Thyroid gland (tissue), 4 donors: ENCODE results near the gene KMT2E. TPM values are rescaled to one million over a fixed set of nuclear protein-coding genes. Genes with fewer than 3 reads are reported as not detected.

Experiments
- DNase-seq, 2 donors: peaks; one replicate each; pipeline ENCODE4 v3.0.0-alpha.2; 2019
- H3K27ac ChIP-seq, 3 donors: fragments of 200-600 bp; sonication (generic); 1 replicate in 2 of 3; 2 replicates in 1 of 3; pipeline ENCODE4 v1.5.1; 2016 to 2019; ENCODE audit warnings: mild to moderate bottlenecking in 1 of 3, moderate library complexity in 1 of 3
- H3K27me3 ChIP-seq: fragments of 200-600 bp; sonication (generic); one replicate; pipeline ENCODE4 v1.5.1; 2019
- H3K36me3 ChIP-seq, 2 donors: fragments of 200-600 bp; sonication (generic); one replicate each; pipeline ENCODE4 v1.5.1; 2016 to 2019
- H3K4me1 ChIP-seq, 2 donors: fragments of 200-600 bp; sonication (generic); one replicate each; pipeline ENCODE4 v1.5.1; 2017 to 2019
- H3K4me3 ChIP-seq, 3 donors: fragments of 200-600 bp; sonication (generic); replicated peaks in 1 of 3; 1 replicate in 2 of 3; 2 replicates in 1 of 3; pipeline ENCODE4 v1.5.1; 2016; ENCODE audit warnings: mild to moderate bottlenecking in 1 of 3
- H3K9me3 ChIP-seq: fragments of 200-600 bp; sonication (generic); one replicate; pipeline ENCODE4 v1.5.1; 2017
- POLR2A ChIP-seq, 2 donors: fragments of 450-650 bp; IDR thresholded peaks; one replicate each; pipeline ENCODE4 v1.6.1; 2017; ENCODE audit warnings: antibody characterized with exemption in 2 of 2, mild to moderate bottlenecking in 2 of 2, moderate library complexity in 1 of 2
- WGBS, 2 donors: methylation state at CpG; one replicate each; pipeline ENCODE4 v1.1.5; 2017; 5-methylcytosine and 5-hydroxymethylcytosine counted together
- intact Hi-C: fragments of 100-400 bp; cut with DNase I; formaldehyde crosslinking; loops from one replicate; pipeline ENCODE4 v1.15.1; 2023
- total RNA-seq, 4 donors: library from RNA; depleted of rRNA; stranded (reverse); fragments of >200 nt; gene quantifications; one replicate each; pipeline ENCODE4 v1.2.3, GENCODE V29; 2016
- TF ChIP-seq, protein P1 (sequence below), 6 experiments: fragments of 200-600 bp in 3 of 6; fragments of 450-650 bp in 3 of 6; sonication (generic) in 3 of 6; IDR thresholded peaks; one replicate each; pipeline ENCODE4 v1.5.1; 2016 to 2019; ENCODE audit warnings: antibody characterized with exemption in 6 of 6, mild to moderate bottlenecking in 2 of 6, inconsistent platforms in 1 of 6, moderate library complexity in 1 of 6

Gene KMT2E
- total RNA-seq, 4 donors from 2014 or later: 111 to 181 (median 160) TPM

DNA sequence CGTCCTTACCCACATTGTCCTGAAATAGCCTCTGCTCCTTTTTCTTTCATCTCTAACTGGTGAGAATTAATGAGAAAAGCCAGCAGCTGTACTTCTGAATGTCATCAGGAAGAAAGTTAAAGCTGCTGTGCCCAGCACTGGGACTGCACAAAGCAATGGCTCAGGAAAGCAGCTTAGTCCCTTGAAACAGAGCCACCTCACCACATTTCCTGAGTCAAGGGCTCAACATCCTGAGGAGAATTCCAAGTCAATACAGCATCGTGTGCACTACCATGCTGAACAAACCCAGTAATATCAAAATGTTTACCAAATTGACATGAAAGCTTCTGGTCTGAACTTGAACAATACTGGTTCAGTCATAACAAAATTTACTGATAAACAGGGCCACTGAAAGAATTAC lies 140.1 kb downstream of the KMT2E start:
- DNase-seq: no peak
- H3K27me3 ChIP-seq: no peaks in the 10 kb centered on the region
- TF ChIP-seq POLR2A (IDR thresholded peaks at IDR 0.05): no peak
- TF ChIP-seq, protein P1, sequence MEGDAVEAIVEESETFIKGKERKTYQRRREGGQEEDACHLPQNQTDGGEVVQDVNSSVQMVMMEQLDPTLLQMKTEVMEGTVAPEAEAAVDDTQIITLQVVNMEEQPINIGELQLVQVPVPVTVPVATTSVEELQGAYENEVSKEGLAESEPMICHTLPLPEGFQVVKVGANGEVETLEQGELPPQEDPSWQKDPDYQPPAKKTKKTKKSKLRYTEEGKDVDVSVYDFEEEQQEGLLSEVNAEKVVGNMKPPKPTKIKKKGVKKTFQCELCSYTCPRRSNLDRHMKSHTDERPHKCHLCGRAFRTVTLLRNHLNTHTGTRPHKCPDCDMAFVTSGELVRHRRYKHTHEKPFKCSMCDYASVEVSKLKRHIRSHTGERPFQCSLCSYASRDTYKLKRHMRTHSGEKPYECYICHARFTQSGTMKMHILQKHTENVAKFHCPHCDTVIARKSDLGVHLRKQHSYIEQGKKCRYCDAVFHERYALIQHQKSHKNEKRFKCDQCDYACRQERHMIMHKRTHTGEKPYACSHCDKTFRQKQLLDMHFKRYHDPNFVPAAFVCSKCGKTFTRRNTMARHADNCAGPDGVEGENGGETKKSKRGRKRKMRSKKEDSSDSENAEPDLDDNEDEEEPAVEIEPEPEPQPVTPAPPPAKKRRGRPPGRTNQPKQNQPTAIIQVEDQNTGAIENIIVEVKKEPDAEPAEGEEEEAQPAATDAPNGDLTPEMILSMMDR (IDR thresholded peaks at IDR 0.05): no peak
- WGBS, 2 donors: 74 to 78% methylated on average over 2 of the region's 2 CpGs
- no peaks in the 10 kb centered on the region for H3K4me1 ChIP-seq
- no peak overlapping the region for H3K4me3 ChIP-seq
- H3K36me3 ChIP-seq: no peaks in the 10 kb centered on the region
- H3K9me3 ChIP-seq: no peaks in the 10 kb centered on the region
- no peak overlapping the region for H3K27ac ChIP-seq
- intact Hi-C loops: no loop called here

- 94 to 98% methylated on average over 2 of the region's 2 CpGs for WGBS, 2 donors
- Histone ChIP-seq H3K4me3 (no peak overlapping the region), H3K9me3 (no peaks in the 10 kb centered on the region), H3K36me3 (no peaks in the 10 kb centered on the region), H3K27me3 (no peaks in the 10 kb centered on the region), H3K27ac (no peak overlapping the region), H3K4me1 (no peaks in the 10 kb centered on the region)
- DNase-seq: no peak
- TF ChIP-seq, protein P1 (IDR thresholded peaks at IDR 0.05): no peak
- TF ChIP-seq POLR2A (IDR thresholded peaks at IDR 0.05): no peak
- intact Hi-C loops: no loop called here
These were observed 142.7 kb downstream of the KMT2E start for GRCh38 chr7:105156731-105157130.

GRCh38 chr7:105157278-105157677 lies 143.3 kb downstream of the KMT2E start:
- intact Hi-C loops: no loop called here
- Histone ChIP-seq H3K9me3 (no peaks in the 10 kb centered on the region), H3K4me1 (no peaks in the 10 kb centered on the region), H3K27me3 (no peaks in the 10 kb centered on the region), H3K27ac (no peak overlapping the region), H3K36me3 (no peaks in the 10 kb centered on the region), H3K4me3 (no peak overlapping the region)
- 92 to 93% methylated on average over 3 of the region's 3 CpGs for WGBS, 2 donors
- DNase-seq: no peak
- TF ChIP-seq POLR2A (IDR thresholded peaks at IDR 0.05): no peak
- TF ChIP-seq, protein P1 (IDR thresholded peaks at IDR 0.05): no peak

DNA sequence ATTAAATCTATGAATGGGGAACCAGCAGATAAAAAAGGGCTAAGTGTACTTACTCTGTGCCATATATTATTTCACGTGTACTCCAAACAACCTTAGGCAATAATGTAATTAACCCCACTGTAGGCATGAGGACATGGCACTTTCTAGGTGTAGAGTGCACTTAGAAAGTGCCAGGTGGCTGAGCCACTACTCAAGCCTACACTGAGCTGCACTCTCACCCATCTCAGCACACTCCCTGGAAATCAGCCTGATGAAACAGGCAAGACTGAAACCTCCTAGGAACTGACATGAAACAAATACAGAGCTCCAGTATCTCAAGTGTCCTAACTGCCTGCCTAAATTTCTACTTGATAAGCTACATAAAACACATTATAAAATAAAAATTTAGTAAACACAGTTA lies 147.4 kb downstream of the KMT2E start:
- Histone ChIP-seq H3K36me3 (peaks cover 3 to 7% of the 10 kb centered on the region in 2 donors), H3K9me3 (no peaks in the 10 kb centered on the region), H3K27me3 (no peaks in the 10 kb centered on the region), H3K27ac (no peak overlapping the region), H3K4me3 (no peak overlapping the region), H3K4me1 (no peaks in the 10 kb centered on the region)
- TF ChIP-seq POLR2A (IDR thresholded peaks at IDR 0.05): no peak
- TF ChIP-seq, protein P1 (IDR thresholded peaks at IDR 0.05): no peak
- WGBS, 2 donors: 92 to 95% methylated on average over 1 of the region's 1 CpG
- DNase-seq: no peak
- intact Hi-C loops: no loop called here
